HepG2 (cell line): Measurements from ENCODE around the gene TSPAN13.

ENCODE experiments used
- AFF4 ChIP-seq: sonication (generic); formaldehyde crosslinking; IDR thresholded peaks from 2 replicates; pipeline ENCODE4 v1.4.0; 2020; ENCODE audit warnings: missing genetic modification reagents
- HHEX ChIP-seq: IDR thresholded peaks from 2 replicates; pipeline ENCODE4 v1.6.1; 2016; ENCODE audit warnings: control low read depth
- POLR2A ChIP-seq, 2 experiments: IDR thresholded peaks; 2 replicates each; pipeline ENCODE4 v1.6.1; 2011; ENCODE audit warnings: low read depth in 2 of 2, low read length in 2 of 2, mild to moderate bottlenecking in 1 of 2, moderate library complexity in 1 of 2; ENCODE audit not compliant: insufficient read depth in 1 of 2
- TCF7L2 ChIP-seq: IDR thresholded peaks from 2 replicates; pipeline ENCODE4 v1.6.1; 2011; ENCODE audit warnings: mild to moderate bottlenecking, low read depth, low read length, moderate library complexity
- ZFP36L2 ChIP-seq: sonication (generic); formaldehyde crosslinking; IDR thresholded peaks from 2 replicates; pipeline ENCODE4 v1.4.0; 2020; ENCODE audit warnings: missing genetic modification reagents

GRCh38 chr7:16770657-16771329 lies 17.2 kb downstream of the TSPAN13 start:
- TF ChIP-seq AFF4 (CRISPR knock-in tag) (no peak), POLR2A (IDR thresholded peaks at IDR 0.05; ENCODE audit: insufficient read depth in 1 of 2, low read depth in 2 of 2, low read length in 2 of 2) (no peak), ZFP36L2 (CRISPR knock-in tag) (no peak), TCF7L2 (no peak), HHEX (CRISPR knock-in tag) (no peak)
